ENCODE measurements around the gene BRD8.

BRD8 gene

GRCh38 chr5:138178516-138179276, at the start of gene BRD8, which contains the start of gene KIF20A:
BRD8 (minus strand) TSS chr5:138178630; CDS start chr5:138178614, 16 bp downstream.
KIF20A (plus strand) TSS chr5:138179112; CDS start chr5:138179681, 569 bp downstream.
- peak within 1 kb of the TSS; percentile 97 for H3K4me3 ChIP-seq (ENCODE audit: low read depth, low read length)
- TF ChIP-seq CTCF (IDR thresholded peaks at IDR 0.05; ENCODE audit: low read depth, low read length), result no peak
- DNase-seq (ENCODE audit: low read depth, low spot score), result peak; percentile 98
- in situ Hi-C loops (cut with HindIII; ENCODE audit: low sequenced_read_pairs), result no loop called here

DNA sequence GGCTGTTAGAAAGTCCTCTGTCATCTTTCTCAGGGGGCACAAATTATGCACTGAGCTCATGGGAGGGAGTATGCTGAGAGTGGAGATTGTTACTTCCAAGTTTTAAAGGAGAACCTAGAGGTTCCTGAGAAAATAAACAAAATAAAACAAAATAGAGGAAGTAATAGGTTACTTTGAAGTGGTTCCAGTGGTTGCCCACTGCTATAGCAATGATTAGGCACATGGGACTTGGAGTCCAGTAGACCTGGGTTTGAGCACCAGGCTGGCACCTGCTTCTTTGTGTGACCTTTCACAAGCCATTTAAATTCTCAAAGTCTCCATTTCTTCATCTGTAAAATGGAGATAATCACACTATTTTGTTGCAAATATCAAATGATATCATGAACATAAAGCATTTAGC, 48.5 kb upstream of the BRD8 start:
- no peak for TF ChIP-seq CTCF (IDR thresholded peaks at IDR 0.05; ENCODE audit: low read depth, low read length)
- no peak overlapping the region for H3K4me3 ChIP-seq (ENCODE audit: low read depth, low read length)
- no peak for DNase-seq (ENCODE audit: low read depth, low spot score)
- in situ Hi-C loops (cut with HindIII; ENCODE audit: low sequenced_read_pairs), result no loop called here

DNA sequence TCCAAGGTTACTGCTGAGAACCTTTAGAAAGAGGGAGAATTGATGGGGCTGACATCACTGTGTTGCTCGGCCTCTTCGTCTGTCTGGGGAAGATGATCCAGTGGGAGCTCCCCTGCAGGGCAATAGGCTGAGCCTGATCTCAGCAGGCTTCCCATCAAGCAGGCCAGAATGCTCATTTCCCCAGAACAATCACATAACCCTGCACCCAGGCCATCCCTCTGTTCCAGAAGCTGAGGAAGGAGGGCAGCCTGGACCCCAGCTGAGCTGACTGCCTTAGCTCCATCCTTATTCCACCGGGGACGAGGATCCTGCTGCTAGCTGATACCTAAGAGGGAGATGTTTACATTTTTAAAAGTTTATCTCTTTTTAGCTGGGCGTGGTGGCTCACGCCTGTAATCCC, 46.3 kb upstream of the BRD8 start:
- in situ Hi-C loops (cut with HindIII; ENCODE audit: low sequenced_read_pairs), result no loop called here
- TF ChIP-seq CTCF (IDR thresholded peaks at IDR 0.05; ENCODE audit: low read depth, low read length), result no peak
- no peak overlapping the region for H3K4me3 ChIP-seq (ENCODE audit: low read depth, low read length)
- no peak for DNase-seq (ENCODE audit: low read depth, low spot score)

- no peak overlapping the region for H3K4me3 ChIP-seq (ENCODE audit: low read depth, low read length)
- no peak for DNase-seq (ENCODE audit: low read depth, low spot score)
- in situ Hi-C loops (cut with HindIII; ENCODE audit: low sequenced_read_pairs), result no loop called here
- no peak for TF ChIP-seq CTCF (IDR thresholded peaks at IDR 0.05; ENCODE audit: low read depth, low read length)
These were observed 45.1 kb upstream of the BRD8 start for GRCh38 chr5:138223532-138223931.

GRCh38 chr5:138216799-138217198, 38.4 kb upstream of the BRD8 start:
- in situ Hi-C loops (cut with HindIII; ENCODE audit: low sequenced_read_pairs), result no loop called here
- TF ChIP-seq CTCF (IDR thresholded peaks at IDR 0.05; ENCODE audit: low read depth, low read length), result no peak
- H3K4me3 ChIP-seq (ENCODE audit: low read depth, low read length), result no peak overlapping the region
- no peak for DNase-seq (ENCODE audit: low read depth, low spot score)

- peak; percentile 98 for DNase-seq (ENCODE audit: low read depth, low spot score)
- in situ Hi-C loops (cut with HindIII; ENCODE audit: low sequenced_read_pairs), result no loop called here
- no peak for TF ChIP-seq CTCF (IDR thresholded peaks at IDR 0.05; ENCODE audit: low read depth, low read length)
- H3K4me3 ChIP-seq (ENCODE audit: low read depth, low read length), result peak within 1 kb of the TSS; percentile 100
These were observed 35.0 kb upstream of the BRD8 start, which contains the start of gene CDC23 for GRCh38 chr5:138213161-138214029. CDC23 (minus strand) TSS chr5:138213323; CDS start chr5:138213312, 11 bp downstream.

Measured in astrocyte of the spinal cord (primary cell).